MG63 (cell line): ENCODE measurements around the gene PDE2A. TPM values are rescaled to one million over a fixed set of nuclear protein-coding genes. Genes with fewer than 3 reads are reported as not detected.

Source experiments
- DNase-seq: peaks from one replicate; pipeline ENCODE4 v3.0.0-alpha.2; 2020
- H3K27me3 ChIP-seq: fragments of 250-450 bp; sonication (Bioruptor Pico); 2 replicates; pipeline ENCODE4 v1.5.1; 2020; ENCODE audit warnings: mild to moderate bottlenecking, moderate library complexity
- H3K36me3 ChIP-seq: fragments of 250-450 bp; sonication (Bioruptor Pico); 2 replicates; pipeline ENCODE4 v1.5.1; 2020; ENCODE audit warnings: mild to moderate bottlenecking, moderate library complexity
- H3K4me3 ChIP-seq: fragments of 250-450 bp; sonication (Bioruptor Pico); 2 replicates; pipeline ENCODE4 v1.5.1; 2020; ENCODE audit warnings: mild to moderate bottlenecking, moderate library complexity
- H3K9me3 ChIP-seq: fragments of 250-450 bp; sonication (Bioruptor Pico); 2 replicates; pipeline ENCODE4 v1.5.1; 2020; ENCODE audit warnings: mild to moderate bottlenecking, moderate library complexity
- total RNA-seq: library from RNA; depleted of rRNA; stranded (reverse); fragments of >200 nt; shearing (Covaris generic); gene quantifications from 2 replicates; pipeline ENCODE4 v1.2.3, GENCODE V29; 2014; ENCODE audit warnings: low replicate concordance; rRNA removed

PDE2A gene
- total RNA-seq, 1 experiment from 2014 or later = not detected

- Histone ChIP-seq H3K27me3 (no peaks in the 10 kb centered on the region), H3K36me3 (no peaks in the 10 kb centered on the region), H3K9me3 (no peaks in the 10 kb centered on the region), H3K4me3 (no peak overlapping the region)
- no peak for DNase-seq
These were observed 125.8 kb downstream of the PDE2A start for GRCh38 chr11:72548463-72548862.

GRCh38 chr11:72546866-72547265, 127.4 kb downstream of the PDE2A start:
- Histone ChIP-seq H3K36me3 (no peaks in the 10 kb centered on the region), H3K9me3 (no peaks in the 10 kb centered on the region), H3K4me3 (no peak overlapping the region), H3K27me3 (no peaks in the 10 kb centered on the region)
- no peak for DNase-seq

- no peaks in the 10 kb centered on the region for H3K36me3 ChIP-seq
- H3K9me3 ChIP-seq = no peaks in the 10 kb centered on the region
- DNase-seq = no peak
- H3K27me3 ChIP-seq = peaks cover 3% of the 10 kb centered on the region; the same call in 1 of the 2 replicates
- H3K4me3 ChIP-seq = no peak overlapping the region
These were observed 129.6 kb downstream of the PDE2A start for GRCh38 chr11:72544589-72544988.

GRCh38 chr11:72543849-72544542, 130.2 kb downstream of the PDE2A start:
- DNase-seq = no peak
- H3K9me3 ChIP-seq = no peaks in the 10 kb centered on the region
- no peaks in the 10 kb centered on the region for H3K36me3 ChIP-seq
- H3K27me3 ChIP-seq = peaks cover 3% of the 10 kb centered on the region; the same call in 1 of the 2 replicates
- no peak overlapping the region for H3K4me3 ChIP-seq

GRCh38 chr11:72541257-72541974, 132.8 kb downstream of the PDE2A start:
- H3K27me3 ChIP-seq = peaks cover 3% of the 10 kb centered on the region; the same call in 1 of the 2 replicates
- no peak for DNase-seq
- H3K9me3 ChIP-seq = no peaks in the 10 kb centered on the region
- no peak overlapping the region for H3K4me3 ChIP-seq
- no peaks in the 10 kb centered on the region for H3K36me3 ChIP-seq

GRCh38 chr11:72537051-72537450, 137.2 kb downstream of the PDE2A start:
- H3K36me3 ChIP-seq = no peaks in the 10 kb centered on the region
- H3K4me3 ChIP-seq = no peak overlapping the region
- no peak for DNase-seq
- no peaks in the 10 kb centered on the region for H3K9me3 ChIP-seq
- H3K27me3 ChIP-seq = peaks cover 6% of the 10 kb centered on the region; the same call in 1 of the 2 replicates

- Histone ChIP-seq H3K36me3 (no peaks in the 10 kb centered on the region), H3K9me3 (no peaks in the 10 kb centered on the region), H3K4me3 (no peak overlapping the region), H3K27me3 (peaks cover 3% of the 10 kb centered on the region; the same call in 1 of the 2 replicates)
- no peak for DNase-seq
These were observed 139.1 kb downstream of the PDE2A start for GRCh38 chr11:72535194-72535547.

GRCh38 chr11:72534371-72535193, 139.6 kb downstream of the PDE2A start:
- H3K4me3 ChIP-seq = no peak overlapping the region
- H3K27me3 ChIP-seq = peaks cover 3% of the 10 kb centered on the region; the same call in 1 of the 2 replicates
- H3K36me3 ChIP-seq = no peaks in the 10 kb centered on the region
- DNase-seq = no peak
- no peaks in the 10 kb centered on the region for H3K9me3 ChIP-seq

- no peak overlapping the region for H3K4me3 ChIP-seq
- no peaks in the 10 kb centered on the region for H3K9me3 ChIP-seq
- H3K36me3 ChIP-seq = no peaks in the 10 kb centered on the region
- no peak for DNase-seq
- no peaks in the 10 kb centered on the region; the same call in 1 of the 2 replicates for H3K27me3 ChIP-seq
These were observed 145.2 kb downstream of the PDE2A start for GRCh38 chr11:72529068-72529467.

- no peak for DNase-seq
- Histone ChIP-seq H3K4me3 (no peak overlapping the region), H3K27me3 (no peaks in the 10 kb centered on the region; the same call in 1 of the 2 replicates), H3K36me3 (no peaks in the 10 kb centered on the region), H3K9me3 (no peaks in the 10 kb centered on the region)
These were observed 146.1 kb downstream of the PDE2A start for GRCh38 chr11:72528121-72528520.

Other genes starting within 250 kb of the PDE2A start
- 27.5 and 43.8 TPM in 2 replicates for gene CLPB, start 239.9 kb downstream of the PDE2A start, total RNA-seq
- 55.6 and 92.4 TPM in 2 replicates for gene ARAP1, start 78.0 kb upstream of the PDE2A start, total RNA-seq
- gene STARD10, start 119.6 kb upstream of the PDE2A start, total RNA-seq = 0.91 and 15.1 TPM in 2 replicates
- gene ATG16L2, start 140.0 kb upstream of the PDE2A start, total RNA-seq = 2.2 and 5.1 TPM in 2 replicates